HepG2 (cell line): Measurements from ENCODE around the gene ZBTB1. TPM values are rescaled to one million over a fixed set of nuclear protein-coding genes. Genes with fewer than 3 reads are reported as not detected.

Source experiments
- AFF4 ChIP-seq: sonication (generic); formaldehyde crosslinking; IDR thresholded peaks from 2 replicates; pipeline ENCODE4 v1.4.0; 2020; ENCODE audit warnings: missing genetic modification reagents
- HDAC1 ChIP-seq: sonication (generic); formaldehyde crosslinking; IDR thresholded peaks from 2 replicates; pipeline ENCODE4 v1.5.1; 2020; ENCODE audit warnings: mild to moderate bottlenecking, missing genetic modification reagents
- HHEX ChIP-seq: IDR thresholded peaks from 2 replicates; pipeline ENCODE4 v1.6.1; 2016; ENCODE audit warnings: control low read depth
- IRF1 ChIP-seq: sonication (generic); formaldehyde crosslinking; IDR thresholded peaks from 2 replicates; pipeline ENCODE4 v1.4.0; 2020; ENCODE audit warnings: low read depth, mild to moderate bottlenecking, missing genetic modification reagents
- IRF9 ChIP-seq: sonication (generic); formaldehyde crosslinking; IDR thresholded peaks from 2 replicates; pipeline ENCODE4 v1.8.0; 2022; ENCODE audit warnings: missing genetic modification reagents, mild to moderate bottlenecking, borderline replicate concordance
- ISX ChIP-seq: sonication (generic); formaldehyde crosslinking; conservative IDR thresholded peaks from 2 replicates; pipeline ENCODE4 v1.5.0; 2020; ENCODE audit warnings: missing genetic modification reagents
- JUNB ChIP-seq: sonication (generic); formaldehyde crosslinking; IDR thresholded peaks from 2 replicates; pipeline ENCODE4 v1.8.0; 2022; ENCODE audit warnings: missing genetic modification reagents, mild to moderate bottlenecking, borderline replicate concordance
- KLF12 ChIP-seq: sonication (generic); formaldehyde crosslinking; IDR thresholded peaks from 2 replicates; pipeline ENCODE4 v1.4.0; 2020; ENCODE audit warnings: missing genetic modification reagents, borderline replicate concordance
- MED1 ChIP-seq: sonication (generic); formaldehyde crosslinking; IDR thresholded peaks from 2 replicates; pipeline ENCODE4 v1.4.0; 2020; ENCODE audit warnings: missing genetic modification reagents
- MIER2 ChIP-seq: IDR thresholded peaks from 2 replicates; pipeline ENCODE4 v1.6.1; 2016; ENCODE audit warnings: missing biosample characterization, missing genetic modification reagents
- MIXL1 ChIP-seq: IDR thresholded peaks from 2 replicates; pipeline ENCODE4 v1.6.1; 2016
- NFRKB ChIP-seq: fragments of 450-650 bp; IDR thresholded peaks from 2 replicates; pipeline ENCODE4 v1.6.1; 2017
- SIN3B ChIP-seq: fragments of 150-350 bp; IDR thresholded peaks from 2 replicates; pipeline ENCODE4 v1.6.1; 2014; ENCODE audit warnings: low read length
- SMARCC2 ChIP-seq: fragments of 450-650 bp; IDR thresholded peaks from 2 replicates; pipeline ENCODE4 v1.6.1; 2017; ENCODE audit warnings: antibody characterized with exemption, mild to moderate bottlenecking
- ZNF30 ChIP-seq: sonication (generic); formaldehyde crosslinking; IDR thresholded peaks from 2 replicates; pipeline ENCODE4 v1.5.0; 2020; ENCODE audit warnings: mild to moderate bottlenecking, missing genetic modification reagents
- ZNF350 ChIP-seq: sonication (generic); formaldehyde crosslinking; IDR thresholded peaks from 2 replicates; pipeline ENCODE4 v1.4.0; 2020; ENCODE audit warnings: mild to moderate bottlenecking, low read depth, missing genetic modification reagents, borderline replicate concordance
- ZNF546 ChIP-seq: sonication (generic); formaldehyde crosslinking; conservative IDR thresholded peaks from 2 replicates; pipeline ENCODE4 v1.8.1; 2023; ENCODE audit warnings: mild to moderate bottlenecking, missing genetic modification reagents
- ZNF766 ChIP-seq: sonication (generic); formaldehyde crosslinking; IDR thresholded peaks from 2 replicates; pipeline ENCODE4 v1.5.0; 2020; ENCODE audit warnings: missing genetic modification reagents, borderline replicate concordance
- ZNF839 ChIP-seq: sonication (generic); formaldehyde crosslinking; IDR thresholded peaks from 2 replicates; pipeline ENCODE4 v1.4.0; 2020; ENCODE audit warnings: missing genetic modification reagents, mild to moderate bottlenecking, borderline replicate concordance
- ZSCAN29 ChIP-seq: sonication (generic); formaldehyde crosslinking; conservative IDR thresholded peaks from 2 replicates; pipeline ENCODE4 v1.4.0; 2020; ENCODE audit warnings: mild to moderate bottlenecking, missing genetic modification reagents
- polyA plus RNA-seq, 8 experiments: library from polyadenylated mRNA; depleted of rRNA in 3 of 8; stranded (reverse) in 7 of 8; unstranded in 1 of 8; fragments of >200 nt; fragmentation: Illumina TruSeq in 4 of 8; extraction: Trizol in 4 of 8; gene quantifications; 2 replicates each; pipeline versions ENCODE4 v1.2.1 to v1.2.3, GENCODE V29; 2011 to 2016; ENCODE audit warnings: low read depth in 4 of 8, missing spikeins in 1 of 8, mixed read lengths in 1 of 8; ENCODE audit not compliant: insufficient read depth in 1 of 8
- total RNA-seq, 5 experiments: library from RNA; depleted of rRNA; stranded (reverse); fragments of >200 nt; fragmentation: Illumina TruSeq; extraction: Trizol; gene quantifications; 2 replicates each; pipeline ENCODE4 v1.2.3, GENCODE V29; 2016; ENCODE audit warnings: low read depth in 1 of 5
- TF ChIP-seq, protein P1 (sequence below): sonication (generic); formaldehyde crosslinking; IDR thresholded peaks from 2 replicates; pipeline ENCODE4 v1.8.0; 2022; ENCODE audit warnings: mild to moderate bottlenecking, missing genetic modification reagents, borderline replicate concordance
- TF ChIP-seq, protein P2 (sequence below), 2 experiments: fragments of 450-650 bp in 1 of 2; sonication (generic) in 1 of 2; formaldehyde crosslinking; IDR thresholded peaks; 2 replicates each; pipeline versions ENCODE4 v1.5.0 to v1.8.0; 2020 to 2022; ENCODE audit warnings: mild to moderate bottlenecking in 1 of 2, missing genetic modification reagents in 1 of 2
- TF ChIP-seq, protein P3 (sequence below): IDR thresholded peaks from 2 replicates; pipeline ENCODE4 v1.6.1; 2016; ENCODE audit warnings: low read depth, borderline replicate concordance

Gene ZBTB1
- total and polyA plus RNA-seq, 2 of the 13 experiments (the other 11 are each of a cell fraction or from before 2014, with no cell fraction given), result 18.8 to 22.6 TPM

GRCh38 chr14:64504310-64504896, at the start of gene ZBTB1 (continued):
- TF ChIP-seq, protein P1, sequence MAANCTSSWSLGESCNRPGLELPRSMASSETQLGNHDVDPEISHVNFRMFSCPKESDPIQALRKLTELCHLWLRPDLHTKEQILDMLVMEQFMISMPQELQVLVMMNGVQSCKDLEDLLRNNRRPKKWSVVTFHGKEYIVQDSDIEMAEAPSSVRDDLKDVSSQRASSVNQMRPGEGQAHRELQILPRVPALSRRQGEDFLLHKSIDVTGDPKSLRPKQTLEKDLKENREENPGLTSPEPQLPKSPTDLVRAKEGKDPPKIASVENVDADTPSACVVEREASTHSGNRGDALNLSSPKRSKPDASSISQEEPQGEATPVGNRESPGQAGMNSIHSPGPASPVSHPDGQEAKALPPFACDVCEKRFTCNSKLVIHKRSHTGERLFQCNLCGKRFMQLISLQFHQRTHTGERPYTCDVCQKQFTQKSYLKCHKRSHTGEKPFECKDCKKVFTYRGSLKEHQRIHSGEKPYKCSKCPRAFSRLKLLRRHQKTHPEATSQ (CRISPR knock-in tag), result no peak
- no peak for TF ChIP-seq NFRKB
- TF ChIP-seq ZNF839 (CRISPR knock-in tag), result no peak
- no peak for TF ChIP-seq IRF9 (CRISPR knock-in tag)
- TF ChIP-seq ZNF350 (CRISPR knock-in tag), result 0 out of 2 replicates have a peak, but pooled peaks have one; percentile 52
- TF ChIP-seq IRF1 (CRISPR knock-in tag), result no peak
- TF ChIP-seq KLF12, result no peak
- no peak for TF ChIP-seq MIER2 (CRISPR knock-in tag)
- no peak for TF ChIP-seq HHEX (CRISPR knock-in tag)
- no peak for TF ChIP-seq ZSCAN29 (CRISPR knock-in tag)
- no peak for TF ChIP-seq ZNF766 (CRISPR knock-in tag)
- peak; percentile 23; the same call in 1 of the 2 replicates for TF ChIP-seq ZNF30 (CRISPR knock-in tag)
- TF ChIP-seq, protein P2, sequence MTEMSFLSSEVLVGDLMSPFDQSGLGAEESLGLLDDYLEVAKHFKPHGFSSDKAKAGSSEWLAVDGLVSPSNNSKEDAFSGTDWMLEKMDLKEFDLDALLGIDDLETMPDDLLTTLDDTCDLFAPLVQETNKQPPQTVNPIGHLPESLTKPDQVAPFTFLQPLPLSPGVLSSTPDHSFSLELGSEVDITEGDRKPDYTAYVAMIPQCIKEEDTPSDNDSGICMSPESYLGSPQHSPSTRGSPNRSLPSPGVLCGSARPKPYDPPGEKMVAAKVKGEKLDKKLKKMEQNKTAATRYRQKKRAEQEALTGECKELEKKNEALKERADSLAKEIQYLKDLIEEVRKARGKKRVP (CRISPR knock-in tag; IDR thresholded peaks at IDR 0.05), result peak in 1 of 2 experiments; percentile 56; a peak in 1 of 4 replicates
- TF ChIP-seq JUNB (CRISPR knock-in tag), result no peak
- TF ChIP-seq ZNF546 (CRISPR knock-in tag), result no peak; the same call in none of the 2 replicates
- TF ChIP-seq MED1, result no peak
- no peak for TF ChIP-seq SIN3B
- 0 out of 2 replicates have a peak, but pooled peaks have one; percentile 22 for TF ChIP-seq HDAC1 (CRISPR knock-in tag)
- peak; percentile 8; the same call in 1 of the 2 replicates for TF ChIP-seq AFF4
- no peak for TF ChIP-seq ISX (CRISPR knock-in tag)
- TF ChIP-seq SMARCC2, result no peak
- TF ChIP-seq MIXL1 (CRISPR knock-in tag), result no peak
- TF ChIP-seq, protein P3, sequence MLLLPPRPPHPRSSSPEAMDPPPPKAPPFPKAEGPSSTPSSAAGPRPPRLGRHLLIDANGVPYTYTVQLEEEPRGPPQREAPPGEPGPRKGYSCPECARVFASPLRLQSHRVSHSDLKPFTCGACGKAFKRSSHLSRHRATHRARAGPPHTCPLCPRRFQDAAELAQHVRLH (CRISPR knock-in tag), result peak; percentile 23; the same call in 1 of the 2 replicates
